NB4 (cell line): ENCODE data around the gene ZBTB40.

Source experiments
- DNase-seq: peaks from one replicate; pipeline ENCODE4 v3.0.0; 2010; ENCODE audit warnings: low read depth
- H3K4me3 ChIP-seq: one replicate; pipeline ENCODE4 v1.5.1; 2011; ENCODE audit warnings: mild to moderate bottlenecking, low read depth, low read length, moderate library complexity
- MYC ChIP-seq: IDR thresholded peaks from 2 replicates; pipeline ENCODE4 v1.6.1; 2011; ENCODE audit warnings: low read depth, low read length
- POLR2A ChIP-seq: IDR thresholded peaks from 2 replicates; pipeline ENCODE4 v1.6.1; 2011; ENCODE audit warnings: mild to moderate bottlenecking; ENCODE audit not compliant: insufficient read length; ENCODE audit errors: extremely low read depth
- TF ChIP-seq, protein P1 (sequence below): IDR thresholded peaks from one replicate; pipeline ENCODE4 v1.5.1; 2012; ENCODE audit warnings: low read depth, low read length
- TF ChIP-seq, protein P2 (sequence below): IDR thresholded peaks from 2 replicates; pipeline ENCODE4 v1.6.1; 2011; ENCODE audit warnings: low read depth, low read length

The ZBTB40 gene

DNA sequence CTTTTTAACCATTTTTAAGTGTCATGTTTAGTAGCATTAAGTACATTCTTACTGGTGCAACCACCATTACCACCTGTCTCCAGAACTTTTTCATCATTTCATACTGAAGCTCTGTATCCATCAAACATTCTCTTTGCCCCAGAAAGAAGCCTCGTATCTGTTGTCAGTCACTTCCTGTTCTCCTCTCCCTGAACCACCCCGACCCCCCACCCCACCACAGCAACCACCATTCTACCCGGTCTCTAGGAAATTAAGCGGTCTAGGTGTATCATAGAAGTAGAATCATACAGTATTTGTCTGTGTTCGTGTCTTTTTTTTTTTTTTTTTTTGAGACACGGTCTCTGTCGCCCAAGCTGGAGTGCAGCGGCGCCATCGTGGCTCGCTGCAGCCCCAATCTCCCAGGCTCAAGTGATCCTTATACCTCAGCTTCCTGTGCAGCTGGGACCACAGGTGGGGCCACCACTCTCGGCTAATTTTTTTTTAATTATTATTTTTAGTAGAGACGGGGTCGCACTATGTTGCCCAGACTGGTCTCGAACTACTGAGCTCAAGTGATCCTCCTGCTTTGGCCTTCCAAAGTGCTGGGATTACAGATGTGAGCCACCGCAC lies 88.0 kb downstream of the ZBTB40 start:
- H3K4me3 ChIP-seq = no peak overlapping the region
- TF ChIP-seq, protein P1, sequence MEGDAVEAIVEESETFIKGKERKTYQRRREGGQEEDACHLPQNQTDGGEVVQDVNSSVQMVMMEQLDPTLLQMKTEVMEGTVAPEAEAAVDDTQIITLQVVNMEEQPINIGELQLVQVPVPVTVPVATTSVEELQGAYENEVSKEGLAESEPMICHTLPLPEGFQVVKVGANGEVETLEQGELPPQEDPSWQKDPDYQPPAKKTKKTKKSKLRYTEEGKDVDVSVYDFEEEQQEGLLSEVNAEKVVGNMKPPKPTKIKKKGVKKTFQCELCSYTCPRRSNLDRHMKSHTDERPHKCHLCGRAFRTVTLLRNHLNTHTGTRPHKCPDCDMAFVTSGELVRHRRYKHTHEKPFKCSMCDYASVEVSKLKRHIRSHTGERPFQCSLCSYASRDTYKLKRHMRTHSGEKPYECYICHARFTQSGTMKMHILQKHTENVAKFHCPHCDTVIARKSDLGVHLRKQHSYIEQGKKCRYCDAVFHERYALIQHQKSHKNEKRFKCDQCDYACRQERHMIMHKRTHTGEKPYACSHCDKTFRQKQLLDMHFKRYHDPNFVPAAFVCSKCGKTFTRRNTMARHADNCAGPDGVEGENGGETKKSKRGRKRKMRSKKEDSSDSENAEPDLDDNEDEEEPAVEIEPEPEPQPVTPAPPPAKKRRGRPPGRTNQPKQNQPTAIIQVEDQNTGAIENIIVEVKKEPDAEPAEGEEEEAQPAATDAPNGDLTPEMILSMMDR = no peak
- TF ChIP-seq MYC (no peak), POLR2A (no peak)
- TF ChIP-seq, protein P2, sequence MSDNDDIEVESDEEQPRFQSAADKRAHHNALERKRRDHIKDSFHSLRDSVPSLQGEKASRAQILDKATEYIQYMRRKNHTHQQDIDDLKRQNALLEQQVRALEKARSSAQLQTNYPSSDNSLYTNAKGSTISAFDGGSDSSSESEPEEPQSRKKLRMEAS = no peak
- peak; percentile 29 for DNase-seq

DNA sequence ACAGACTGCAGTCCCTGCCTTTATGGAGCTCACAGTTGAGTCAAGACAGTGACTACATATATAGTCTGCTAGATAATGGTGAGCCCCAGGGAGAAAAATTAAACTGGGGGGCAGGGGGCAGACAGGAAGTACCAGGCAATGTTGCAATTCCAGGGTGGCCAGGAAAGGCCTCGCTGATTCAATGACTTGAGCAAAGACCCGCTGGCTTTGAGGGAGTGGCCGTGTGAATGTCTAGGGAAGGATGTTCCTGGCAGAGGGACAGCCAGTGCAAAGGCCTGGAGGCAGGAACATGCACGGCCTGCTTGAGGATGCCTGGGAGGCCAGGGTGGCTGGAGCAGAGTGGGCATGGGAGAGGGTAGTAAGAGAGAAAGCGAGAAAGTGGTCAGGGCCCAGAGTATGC lies 88.7 kb downstream of the ZBTB40 start:
- peak; percentile 64 for DNase-seq
- TF ChIP-seq, protein P1 = no peak
- no peak for TF ChIP-seq POLR2A
- TF ChIP-seq MYC = no peak
- TF ChIP-seq, protein P2 = no peak
- no peak overlapping the region for H3K4me3 ChIP-seq

DNA sequence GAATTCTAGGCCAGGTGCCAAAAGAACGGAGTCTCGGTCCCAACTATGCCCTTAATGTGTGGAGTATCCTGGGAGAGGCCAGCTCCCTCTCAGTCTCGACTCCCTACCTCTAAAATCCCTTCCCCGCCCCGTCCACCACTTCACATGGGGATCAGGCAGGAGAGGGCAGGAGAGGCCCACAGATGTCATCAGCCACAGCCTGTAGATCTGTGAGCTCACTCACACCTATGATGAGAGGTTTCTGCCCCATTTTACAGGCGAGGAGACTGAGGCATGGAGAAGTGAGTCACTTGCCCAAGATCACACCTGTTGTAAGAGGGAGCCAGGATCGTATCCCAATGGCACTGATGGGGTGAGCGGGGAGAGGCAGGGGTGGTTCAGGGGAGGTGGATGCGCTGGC lies 91.2 kb downstream of the ZBTB40 start:
- H3K4me3 ChIP-seq = no peak overlapping the region
- TF ChIP-seq, protein P2 = no peak
- TF ChIP-seq MYC (no peak), POLR2A (no peak)
- TF ChIP-seq, protein P1 = no peak
- no peak for DNase-seq

DNA sequence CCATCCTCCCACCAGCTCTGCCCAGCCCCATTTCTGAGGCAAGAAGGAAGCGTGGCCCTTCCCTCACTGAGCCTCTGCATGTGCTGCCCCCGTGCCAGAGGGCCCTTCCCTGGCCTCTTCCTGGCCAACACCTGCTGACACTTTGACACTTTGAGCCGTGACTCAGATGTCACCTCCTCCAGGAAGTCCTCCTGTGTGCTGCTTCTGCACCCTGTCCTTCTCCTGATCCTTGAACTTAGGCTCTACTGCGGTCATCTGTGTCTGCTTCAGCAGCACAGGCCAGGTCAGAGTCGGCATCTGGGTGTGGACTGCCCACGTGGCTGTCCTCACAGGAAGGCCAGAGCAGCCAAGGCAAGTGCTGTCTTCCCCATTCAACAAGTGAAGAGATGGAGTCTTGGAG lies 92.0 kb downstream of the ZBTB40 start:
- DNase-seq = no peak
- TF ChIP-seq MYC (no peak), POLR2A (no peak)
- TF ChIP-seq, protein P1 = no peak
- TF ChIP-seq, protein P2 = no peak

DNA sequence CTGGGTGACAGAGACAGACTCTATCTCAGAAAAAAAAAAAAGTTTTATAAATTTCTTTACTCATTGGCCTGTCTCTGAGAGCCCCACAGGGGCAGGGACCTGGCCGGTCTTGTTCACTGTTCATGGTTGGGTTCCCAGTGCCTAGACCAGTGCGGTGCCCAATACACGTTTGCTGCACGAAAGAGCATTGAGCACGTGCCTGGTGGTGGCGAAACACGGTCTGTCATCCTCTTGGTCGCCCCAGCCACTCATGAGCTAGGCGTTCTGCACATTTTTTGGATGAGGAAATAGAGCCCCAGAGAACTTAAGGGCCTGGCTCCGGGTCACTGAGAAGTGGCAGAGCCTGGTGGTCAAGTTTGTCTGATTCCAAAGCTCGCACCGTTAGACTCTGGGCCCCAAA lies 93.0 kb downstream of the ZBTB40 start:
- no peak for DNase-seq
- TF ChIP-seq, protein P1 = no peak
- TF ChIP-seq MYC (no peak), POLR2A (no peak)
- TF ChIP-seq, protein P2 = no peak
- no peak overlapping the region for H3K4me3 ChIP-seq

More for the DNA sequence above, 92.0 kb downstream of the ZBTB40 start:
- no peak overlapping the region for H3K4me3 ChIP-seq
